EL (cell line): ENCODE results near the gene CAMK1D.
"Not testable (repeated sequence)": the region's sequence is repeated elsewhere in the genome, so short reads cannot be mapped to it uniquely, and the experiment has no call there.

Experiments used
- DNase-seq: peaks from one replicate; pipeline ENCODE4 v3.0.0-alpha.2; 2016

CAMK1D gene

GRCh38 chr10:12348870-12349628 lies at the start of gene CAMK1D:
Gene CAMK1D (plus strand): TSS chr10:12349547.
- DNase-seq, result peak; percentile 75

DNA sequence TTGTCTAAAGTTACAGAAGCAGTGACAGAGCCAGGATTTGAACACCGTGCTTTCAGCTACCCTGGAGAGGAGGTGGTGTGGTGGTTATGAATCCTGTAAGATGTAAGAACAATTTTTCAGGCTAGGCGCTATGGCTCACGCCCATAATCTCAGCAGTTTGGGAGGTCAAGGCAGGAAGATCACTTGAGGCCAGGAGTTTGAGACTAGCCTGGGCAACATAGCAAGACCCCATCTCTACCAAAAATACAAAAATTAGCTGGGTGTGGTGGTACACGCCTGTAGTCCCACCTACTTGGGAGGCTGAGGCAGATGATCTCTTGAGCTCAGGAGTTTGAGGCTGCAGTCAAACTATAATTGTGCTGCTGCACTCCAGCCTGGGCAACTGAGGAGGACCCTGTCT lies 48.3 kb upstream of the CAMK1D start:
- DNase-seq, result not testable (repeated sequence)

DNA sequence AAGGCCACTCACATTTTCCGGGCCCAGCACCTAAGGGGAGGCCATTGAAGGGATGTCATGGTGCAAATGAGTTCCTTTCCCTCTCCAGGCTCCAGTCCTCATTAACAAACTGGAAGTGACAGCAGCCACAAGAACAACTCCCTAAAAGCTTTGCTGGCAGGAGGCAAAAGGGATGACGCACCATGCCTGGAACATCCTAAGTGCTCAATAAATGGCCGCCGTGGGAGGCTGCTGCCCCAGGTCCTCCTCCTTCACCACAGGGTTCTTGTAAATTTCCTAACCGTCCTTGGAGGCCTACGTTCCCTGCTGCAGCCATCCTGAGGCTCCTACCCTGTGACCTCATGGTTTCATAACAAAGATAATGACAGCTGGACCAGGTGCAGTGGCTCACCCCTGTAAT lies 41.3 kb upstream of the CAMK1D start:
- DNase-seq, result no peak

- DNase-seq, result no peak
Observed at GRCh38 chr10:12308736-12309375, 40.5 kb upstream of the CAMK1D start.

- not testable (repeated sequence) for DNase-seq
Observed at GRCh38 chr10:12309783-12310182, 39.6 kb upstream of the CAMK1D start.

GRCh38 chr10:12314836-12315235 lies 34.5 kb upstream of the CAMK1D start:
- DNase-seq, result no peak

DNA sequence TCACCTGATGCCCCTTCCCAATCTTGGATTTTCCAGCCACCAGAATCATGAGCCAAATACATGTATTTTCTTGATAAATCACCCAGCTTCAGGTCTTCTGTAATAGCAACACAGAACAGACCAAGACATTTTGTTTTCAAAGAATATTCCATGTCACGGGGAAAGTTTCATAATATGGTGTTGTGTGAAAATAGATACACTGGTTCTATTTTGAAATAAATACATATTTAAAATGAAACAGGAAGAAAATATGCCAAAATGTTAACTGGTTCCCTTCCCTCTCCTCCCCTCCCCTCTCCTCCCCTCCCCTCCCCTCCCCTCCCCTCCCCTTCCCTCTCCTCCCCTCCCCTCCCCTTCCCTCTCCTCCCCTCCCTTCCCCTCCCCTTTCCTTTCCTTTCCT lies 30.3 kb upstream of the CAMK1D start:
- DNase-seq, result no peak

DNA sequence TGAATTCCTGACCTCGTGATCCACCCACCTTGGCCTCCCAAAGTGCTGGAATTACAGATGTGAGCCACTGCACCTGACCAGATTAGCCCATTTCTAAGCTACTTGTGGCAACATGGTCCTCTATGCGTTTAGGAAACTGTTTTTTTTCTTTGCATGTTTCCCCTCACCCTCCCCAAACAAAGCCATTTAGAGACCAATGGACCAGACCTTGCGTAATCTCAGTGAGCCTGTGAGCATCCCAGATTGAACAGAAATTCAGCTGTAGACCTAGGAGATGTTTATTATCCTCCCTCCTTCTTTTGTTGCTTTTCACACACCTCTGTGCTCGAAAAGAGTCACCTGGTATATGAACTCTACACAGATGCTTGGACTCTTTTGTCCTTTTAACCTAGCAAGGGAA lies 28.5 kb upstream of the CAMK1D start:
- no peak for DNase-seq

GRCh38 chr10:12321641-12322040 lies 27.7 kb upstream of the CAMK1D start:
- no peak for DNase-seq

- no peak for DNase-seq
Observed at GRCh38 chr10:12322583-12323131, 26.7 kb upstream of the CAMK1D start.

- no peak for DNase-seq
Observed at GRCh38 chr10:12324530-12324929, 24.8 kb upstream of the CAMK1D start.

- no peak for DNase-seq
Observed at GRCh38 chr10:12327074-12327473, 22.3 kb upstream of the CAMK1D start.

- DNase-seq, result no peak
Observed at GRCh38 chr10:12327476-12327875, 21.9 kb upstream of the CAMK1D start.

DNA sequence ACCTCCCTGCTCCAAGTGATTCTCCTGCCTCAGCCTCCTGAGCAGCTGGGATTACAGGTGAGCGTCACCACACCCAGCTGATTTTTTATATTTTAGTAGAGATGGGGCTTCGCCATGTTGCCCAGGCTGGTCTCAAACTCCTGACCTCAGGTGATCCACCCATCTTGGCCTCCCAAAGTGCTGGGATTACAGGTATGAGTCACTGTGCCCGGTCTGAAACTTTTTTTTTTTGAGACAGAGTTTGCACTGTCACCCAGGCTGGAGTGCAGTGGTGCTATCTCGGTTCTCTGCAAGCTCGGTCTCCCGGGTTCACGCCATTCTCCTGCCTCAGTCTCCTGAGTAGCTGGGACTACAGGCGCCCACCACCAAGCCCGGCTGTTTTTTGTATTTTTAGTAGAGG lies 21.0 kb upstream of the CAMK1D start:
- not testable (repeated sequence) for DNase-seq

DNA sequence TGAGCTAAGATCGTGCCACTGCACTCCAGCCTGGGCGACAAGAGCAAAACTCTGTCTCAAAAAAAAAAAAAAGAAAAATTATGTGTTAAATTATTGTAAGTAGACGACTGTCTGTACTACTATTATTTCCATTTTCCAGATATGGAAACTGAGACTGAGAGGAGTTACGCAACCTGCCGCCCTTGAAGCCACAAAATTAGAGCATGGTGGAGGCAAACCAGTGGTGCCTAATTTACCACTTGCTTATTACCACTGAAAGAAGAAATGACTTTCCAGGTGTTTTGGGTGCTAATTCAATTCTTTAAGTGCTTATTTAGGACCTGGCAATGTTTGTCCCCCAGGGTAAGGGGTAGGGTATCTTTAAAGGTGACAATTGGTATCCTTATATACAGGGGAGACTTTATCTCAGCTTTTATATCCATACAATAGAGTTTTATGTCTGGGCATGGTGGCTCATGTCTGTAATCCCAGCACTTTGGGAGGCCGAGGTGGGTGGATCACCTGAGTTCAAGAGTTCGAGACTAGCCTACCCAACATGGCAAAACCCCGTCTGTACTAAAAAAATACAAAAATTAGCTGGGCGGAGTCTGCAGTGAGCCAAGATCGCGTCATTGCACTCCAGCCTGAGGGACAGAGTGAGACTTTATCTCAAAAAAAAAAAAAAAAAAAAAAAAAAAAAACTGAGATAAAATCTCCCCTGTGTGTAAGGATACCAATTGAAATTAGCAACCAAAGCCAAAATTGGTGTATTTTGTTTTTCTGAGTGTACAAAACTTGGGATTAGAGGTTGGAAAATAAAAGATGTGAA lies 16.6 kb upstream of the CAMK1D start:
- no peak for DNase-seq

- peak; percentile 97 for DNase-seq
Observed at GRCh38 chr10:12333380-12334185, 15.8 kb upstream of the CAMK1D start.

DNA sequence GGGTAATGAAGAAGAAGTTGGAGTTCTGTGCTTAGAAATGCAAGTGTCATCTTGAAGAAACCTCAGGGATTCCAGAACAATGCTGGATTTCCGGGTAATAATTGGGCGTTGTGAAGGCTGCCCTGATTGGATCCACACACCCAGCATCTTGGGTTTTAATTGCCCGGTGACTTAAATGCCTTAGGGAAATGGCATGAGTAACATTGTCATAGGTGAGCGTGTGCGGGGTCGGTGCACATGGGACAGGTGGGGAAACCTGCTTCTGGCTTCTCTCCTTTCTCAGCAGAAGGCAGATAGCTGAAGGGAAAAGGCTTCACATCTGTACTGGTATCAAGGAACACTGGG lies 15.2 kb upstream of the CAMK1D start:
- DNase-seq, result no peak

DNA sequence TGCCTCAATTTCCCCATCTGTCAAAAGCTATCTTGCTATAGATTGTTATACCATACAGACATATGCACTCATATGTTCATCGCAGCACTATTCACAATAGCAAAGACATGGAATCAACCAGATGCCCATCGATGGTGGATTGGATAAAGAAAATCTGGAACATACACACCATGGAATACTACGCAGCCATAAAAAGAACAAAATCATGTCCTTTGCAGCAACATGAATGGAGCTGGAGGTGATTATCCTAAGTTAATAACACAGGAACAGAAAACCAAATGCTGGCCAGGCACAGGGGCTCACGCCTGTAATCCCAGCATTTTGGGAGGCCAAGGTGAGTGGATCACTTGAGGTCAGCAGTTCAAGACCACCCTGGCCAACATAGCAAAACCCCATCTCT lies 14.2 kb upstream of the CAMK1D start:
- DNase-seq, result not testable (repeated sequence)

- peak; percentile 51 for DNase-seq
Observed at GRCh38 chr10:12337453-12338372, 11.6 kb upstream of the CAMK1D start.

- DNase-seq, result no peak
Observed at GRCh38 chr10:12338981-12339380, 10.4 kb upstream of the CAMK1D start.

- DNase-seq, result no peak
Observed at GRCh38 chr10:12340371-12340770, 9.0 kb upstream of the CAMK1D start.

DNA sequence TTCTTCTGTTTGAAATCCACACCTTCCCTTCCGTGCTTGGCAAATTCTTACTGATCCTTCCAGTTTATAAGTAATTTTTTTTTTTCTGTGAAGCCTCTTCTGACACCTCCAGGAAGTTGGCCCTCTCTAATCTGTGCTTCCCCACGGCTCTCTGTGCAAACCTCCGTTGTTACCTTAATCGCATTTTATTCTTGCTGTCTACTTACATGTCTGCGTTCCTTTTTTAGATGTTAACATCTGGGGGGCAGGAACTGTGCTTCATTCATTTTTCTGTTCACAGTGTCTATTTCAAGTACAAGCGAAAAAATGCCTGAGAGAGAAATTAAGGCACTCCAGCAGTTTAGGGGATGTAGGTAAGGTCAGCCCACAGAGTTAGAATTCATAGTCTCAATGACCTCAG lies 8.4 kb upstream of the CAMK1D start:
- DNase-seq, result no peak
